Measurements from ENCODE around the gene C17orf113.

C17orf113 gene

DNA sequence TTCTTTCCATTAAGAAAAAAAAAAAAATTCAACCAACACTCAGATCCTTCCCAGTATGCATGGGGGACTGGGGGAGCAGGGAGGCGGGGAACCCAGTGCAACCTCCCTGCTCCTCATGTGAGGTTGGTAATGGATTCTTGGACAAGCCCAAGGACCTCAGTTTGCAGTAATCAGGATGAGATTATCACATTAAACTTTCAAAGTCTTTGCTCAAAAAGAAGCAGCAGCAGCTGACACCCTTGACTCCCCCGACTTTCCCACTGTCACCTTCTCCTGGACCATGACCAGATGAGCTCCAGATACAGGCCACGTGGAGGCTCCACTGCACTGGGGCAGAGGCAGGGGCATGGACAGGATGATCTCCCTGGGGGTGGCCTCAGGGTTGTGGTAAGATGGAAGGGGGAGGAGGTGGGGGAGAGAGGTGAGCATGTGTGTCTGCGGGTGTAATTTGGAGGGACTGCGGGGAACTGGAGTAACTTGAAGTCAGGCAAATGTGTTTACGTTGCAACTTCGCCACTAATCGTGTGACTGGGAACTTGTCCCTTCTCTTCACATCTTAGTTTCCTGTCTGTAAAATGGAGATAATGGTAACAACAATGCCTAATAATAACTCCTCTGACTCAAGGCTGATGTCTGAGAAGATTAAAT is 28.1 kb upstream of the C17orf113 start:
- no peaks in the 10 kb centered on the region for H3F3A ChIP-seq (ENCODE audit: control insufficient read depth, insufficient read depth)
- H3K27ac ChIP-seq (ENCODE audit: low read depth, low read length): no peak overlapping the region
- no peaks in the 10 kb centered on the region for H3K36me3 ChIP-seq (ENCODE audit: control insufficient read depth, low read length)
- no peaks in the 10 kb centered on the region for H3K79me2 ChIP-seq (ENCODE audit: control insufficient read depth, low read length)
- no peak overlapping the region for H3K4me3 ChIP-seq (ENCODE audit: low read length)
- no peaks in the 10 kb centered on the region for H3K9me2 ChIP-seq (replicated peaks; ENCODE audit: control insufficient read depth, low read length)
- H3K4me1 ChIP-seq (ENCODE audit: control insufficient read depth, low read length): no peaks in the 10 kb centered on the region
- no peaks in the 10 kb centered on the region for H3K9me3 ChIP-seq (ENCODE audit: control insufficient read depth, insufficient read depth, low read length)
- peaks cover 22% of the 10 kb centered on the region for H3K27me3 ChIP-seq (ENCODE audit: control insufficient read depth, low read length)
- H4K20me1 ChIP-seq (ENCODE audit: control insufficient read depth, insufficient read depth, low read depth, low read length): no peaks in the 10 kb centered on the region
- no peak for TF ChIP-seq EZH2phosphoT487 (IDR thresholded peaks at IDR 0.05; ENCODE audit: borderline replicate concordance, low read length)
- no peak overlapping the region for H3K4me2 ChIP-seq (ENCODE audit: low read length)

DNA sequence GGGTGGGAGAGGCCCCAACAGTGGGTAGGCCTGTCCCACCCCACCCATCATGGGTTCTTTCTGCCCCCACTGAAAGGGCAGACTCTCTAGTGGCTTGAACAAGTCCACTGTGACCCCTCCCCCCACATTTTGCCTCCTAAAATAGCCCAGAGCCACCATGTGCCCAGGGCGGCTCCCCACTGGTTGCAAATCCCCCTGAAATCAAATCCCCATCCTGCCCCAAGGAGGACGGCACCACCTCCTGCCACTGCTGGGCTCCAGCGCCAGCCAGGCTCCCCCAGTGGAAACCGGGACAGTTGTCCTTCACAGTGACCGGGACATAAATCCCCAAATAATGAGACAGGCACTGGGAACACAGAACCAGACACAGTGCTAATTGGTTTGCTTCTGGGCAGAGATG is 27.4 kb upstream of the C17orf113 start:
- no peak overlapping the region for H3K27ac ChIP-seq (ENCODE audit: low read depth, low read length)
- no peaks in the 10 kb centered on the region for H3K9me3 ChIP-seq (ENCODE audit: control insufficient read depth, insufficient read depth, low read length)
- TF ChIP-seq, protein P1, sequence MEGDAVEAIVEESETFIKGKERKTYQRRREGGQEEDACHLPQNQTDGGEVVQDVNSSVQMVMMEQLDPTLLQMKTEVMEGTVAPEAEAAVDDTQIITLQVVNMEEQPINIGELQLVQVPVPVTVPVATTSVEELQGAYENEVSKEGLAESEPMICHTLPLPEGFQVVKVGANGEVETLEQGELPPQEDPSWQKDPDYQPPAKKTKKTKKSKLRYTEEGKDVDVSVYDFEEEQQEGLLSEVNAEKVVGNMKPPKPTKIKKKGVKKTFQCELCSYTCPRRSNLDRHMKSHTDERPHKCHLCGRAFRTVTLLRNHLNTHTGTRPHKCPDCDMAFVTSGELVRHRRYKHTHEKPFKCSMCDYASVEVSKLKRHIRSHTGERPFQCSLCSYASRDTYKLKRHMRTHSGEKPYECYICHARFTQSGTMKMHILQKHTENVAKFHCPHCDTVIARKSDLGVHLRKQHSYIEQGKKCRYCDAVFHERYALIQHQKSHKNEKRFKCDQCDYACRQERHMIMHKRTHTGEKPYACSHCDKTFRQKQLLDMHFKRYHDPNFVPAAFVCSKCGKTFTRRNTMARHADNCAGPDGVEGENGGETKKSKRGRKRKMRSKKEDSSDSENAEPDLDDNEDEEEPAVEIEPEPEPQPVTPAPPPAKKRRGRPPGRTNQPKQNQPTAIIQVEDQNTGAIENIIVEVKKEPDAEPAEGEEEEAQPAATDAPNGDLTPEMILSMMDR (IDR thresholded peaks at IDR 0.05; ENCODE audit: low read depth, low read length, poor library complexity, severe bottlenecking): no peak
- no peak for TF ChIP-seq EZH2phosphoT487 (IDR thresholded peaks at IDR 0.05; ENCODE audit: borderline replicate concordance, low read length)
- H3K4me2 ChIP-seq (ENCODE audit: low read length): no peak overlapping the region
- no peaks in the 10 kb centered on the region for H3K36me3 ChIP-seq (ENCODE audit: control insufficient read depth, low read length)
- no peaks in the 10 kb centered on the region for H3K9me2 ChIP-seq (replicated peaks; ENCODE audit: control insufficient read depth, low read length)
- peaks cover 30% of the 10 kb centered on the region for H3K27me3 ChIP-seq (ENCODE audit: control insufficient read depth, low read length)
- no peak overlapping the region for H3K4me3 ChIP-seq (ENCODE audit: low read length)
- H4K20me1 ChIP-seq (ENCODE audit: control insufficient read depth, insufficient read depth, low read depth, low read length): no peaks in the 10 kb centered on the region
- H3K79me2 ChIP-seq (ENCODE audit: control insufficient read depth, low read length): no peaks in the 10 kb centered on the region
- no peaks in the 10 kb centered on the region for H3K4me1 ChIP-seq (ENCODE audit: control insufficient read depth, low read length)
- no peaks in the 10 kb centered on the region for H3F3A ChIP-seq (ENCODE audit: control insufficient read depth, insufficient read depth)

DNA sequence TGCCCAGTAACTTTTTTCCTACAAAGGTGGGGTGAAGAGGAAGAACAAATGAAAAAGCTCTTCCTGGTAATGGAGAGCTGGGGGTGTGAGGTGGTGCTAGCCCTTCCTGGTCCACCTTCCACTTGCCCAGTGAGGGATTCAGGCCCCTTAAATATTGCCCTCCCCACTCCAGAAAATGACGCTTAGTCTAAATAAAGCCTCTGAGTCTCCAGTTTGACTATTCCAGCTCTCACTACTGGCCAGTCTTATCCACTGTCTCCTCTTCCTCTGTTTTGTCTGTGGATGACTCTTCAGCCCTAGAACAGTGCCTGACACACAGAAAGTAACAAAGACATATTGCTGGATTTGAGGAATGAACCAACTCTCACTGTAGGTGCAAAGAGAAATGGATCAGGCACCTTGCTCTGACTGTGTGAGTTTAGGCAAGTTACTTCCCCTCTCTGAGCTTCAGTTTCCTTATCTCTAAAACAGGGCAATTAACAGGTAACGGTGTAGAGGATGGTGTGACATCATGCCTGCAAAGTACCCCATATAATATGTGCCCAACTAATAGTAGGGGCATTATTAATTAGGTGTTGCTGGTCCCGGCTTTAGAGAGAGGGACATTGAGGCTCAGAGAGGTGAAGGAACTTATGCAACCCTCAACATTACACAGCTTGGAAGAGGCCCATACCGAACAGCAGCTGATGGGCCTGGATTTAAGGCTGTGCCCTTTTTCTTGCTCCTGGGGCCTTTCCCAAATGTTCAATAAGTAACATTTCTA is 26.6 kb upstream of the C17orf113 start:
- Histone ChIP-seq H3K4me3 (ENCODE audit: low read length) (no peak overlapping the region), H3K27me3 (ENCODE audit: control insufficient read depth, low read length) (peaks cover 38% of the 10 kb centered on the region), H3K79me2 (ENCODE audit: control insufficient read depth, low read length) (no peaks in the 10 kb centered on the region), H4K20me1 (ENCODE audit: control insufficient read depth, insufficient read depth, low read depth, low read length) (no peaks in the 10 kb centered on the region), H3F3A (ENCODE audit: control insufficient read depth, insufficient read depth) (no peaks in the 10 kb centered on the region), H3K27ac (ENCODE audit: low read depth, low read length) (no peak overlapping the region), H3K4me2 (ENCODE audit: low read length) (no peak overlapping the region), H3K4me1 (ENCODE audit: control insufficient read depth, low read length) (peaks cover 4% of the 10 kb centered on the region; the same call in 1 of the 2 replicates), H3K36me3 (ENCODE audit: control insufficient read depth, low read length) (no peaks in the 10 kb centered on the region), H3K9me2 (replicated peaks; ENCODE audit: control insufficient read depth, low read length) (no peaks in the 10 kb centered on the region), H3K9me3 (ENCODE audit: control insufficient read depth, insufficient read depth, low read length) (no peaks in the 10 kb centered on the region)
- TF ChIP-seq, protein P1 (IDR thresholded peaks at IDR 0.05; ENCODE audit: low read depth, low read length, poor library complexity, severe bottlenecking): no peak
- no peak for TF ChIP-seq EZH2phosphoT487 (IDR thresholded peaks at IDR 0.05; ENCODE audit: borderline replicate concordance, low read length)

DNA sequence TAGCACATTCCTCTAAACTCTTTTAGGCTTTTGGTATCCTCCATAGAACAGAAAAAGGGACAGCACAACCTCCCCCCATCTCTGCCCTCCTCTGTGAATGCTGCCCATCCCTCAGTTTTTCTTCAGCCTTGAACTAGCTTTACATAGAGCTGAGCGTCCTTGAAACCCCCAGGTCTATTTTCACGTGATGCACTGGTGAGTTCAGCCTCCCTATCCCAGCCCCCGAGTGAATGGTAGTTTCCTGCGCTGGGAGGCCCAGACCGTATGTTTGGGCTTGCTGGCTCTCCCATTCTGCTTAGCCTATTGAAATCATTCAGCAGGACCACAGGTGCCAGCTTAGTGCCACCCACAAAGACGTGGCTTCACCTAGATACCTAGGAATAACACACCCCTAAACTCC is 25.4 kb upstream of the C17orf113 start:
- TF ChIP-seq, protein P1 (IDR thresholded peaks at IDR 0.05; ENCODE audit: low read depth, low read length, poor library complexity, severe bottlenecking): no peak
- TF ChIP-seq EZH2phosphoT487 (IDR thresholded peaks at IDR 0.05; ENCODE audit: borderline replicate concordance, low read length): no peak
- Histone ChIP-seq H3K9me3 (ENCODE audit: control insufficient read depth, insufficient read depth, low read length) (no peaks in the 10 kb centered on the region), H3K27ac (ENCODE audit: low read depth, low read length) (no peak overlapping the region), H3K79me2 (ENCODE audit: control insufficient read depth, low read length) (no peaks in the 10 kb centered on the region), H3K4me1 (ENCODE audit: control insufficient read depth, low read length) (peaks cover 9% of the 10 kb centered on the region; the same call in 1 of the 2 replicates), H3K4me3 (ENCODE audit: low read length) (no peak overlapping the region), H3K36me3 (ENCODE audit: control insufficient read depth, low read length) (no peaks in the 10 kb centered on the region), H4K20me1 (ENCODE audit: control insufficient read depth, insufficient read depth, low read depth, low read length) (no peaks in the 10 kb centered on the region), H3K9me2 (replicated peaks; ENCODE audit: control insufficient read depth, low read length) (no peaks in the 10 kb centered on the region), H3F3A (ENCODE audit: control insufficient read depth, insufficient read depth) (no peaks in the 10 kb centered on the region), H3K4me2 (ENCODE audit: low read length) (no peak overlapping the region), H3K27me3 (ENCODE audit: control insufficient read depth, low read length) (peaks cover 47% of the 10 kb centered on the region)

All from DOHH2 (cell line).